Globus pallidus (tissue), 1 donor: ENCODE measurements around the gene BACH2.
"Not testable (repeated sequence)": the region's sequence is repeated elsewhere in the genome, so short reads cannot be mapped to it uniquely, and the experiment has no call there.

Experiments
- DNase-seq: peaks from one replicate; pipeline ENCODE4 v3.0.0-alpha.2; 2015; ENCODE audit warnings: low spot score

The BACH2 gene

GRCh38 chr6:90154755-90155470 lies 141.7 kb downstream of the BACH2 start:
- peak; percentile 40 for DNase-seq

- peak; percentile 32 for DNase-seq
Measured at GRCh38 chr6:90151576-90152422, 144.8 kb downstream of the BACH2 start.

DNA sequence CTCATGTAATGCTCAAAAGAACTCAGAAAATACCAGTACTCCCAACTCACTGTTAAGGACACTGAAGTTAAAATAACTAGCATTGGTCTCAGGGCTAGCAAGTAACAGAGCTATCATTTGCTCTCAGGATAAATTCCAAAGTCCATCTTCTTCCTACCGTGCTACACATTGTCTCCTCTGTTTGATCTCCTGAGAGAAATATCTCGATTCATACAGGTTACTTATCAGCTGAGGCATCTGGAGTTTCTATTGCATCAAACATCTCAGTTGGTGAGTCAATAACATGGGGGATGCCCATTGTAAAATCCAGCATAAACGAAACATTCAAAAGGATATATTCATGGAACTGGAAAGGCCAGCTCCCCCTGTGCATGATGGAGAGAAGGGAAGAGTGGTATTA lies 147.4 kb downstream of the BACH2 start:
- no peak for DNase-seq

GRCh38 chr6:90148867-90149266 lies 147.8 kb downstream of the BACH2 start:
- no peak for DNase-seq

- DNase-seq: peak; percentile 53
Measured at GRCh38 chr6:90146921-90147649, 149.6 kb downstream of the BACH2 start.

- DNase-seq: no peak
Measured at GRCh38 chr6:90146024-90146423, 150.6 kb downstream of the BACH2 start.

GRCh38 chr6:90144928-90145555 lies 151.6 kb downstream of the BACH2 start:
- no peak for DNase-seq

DNA sequence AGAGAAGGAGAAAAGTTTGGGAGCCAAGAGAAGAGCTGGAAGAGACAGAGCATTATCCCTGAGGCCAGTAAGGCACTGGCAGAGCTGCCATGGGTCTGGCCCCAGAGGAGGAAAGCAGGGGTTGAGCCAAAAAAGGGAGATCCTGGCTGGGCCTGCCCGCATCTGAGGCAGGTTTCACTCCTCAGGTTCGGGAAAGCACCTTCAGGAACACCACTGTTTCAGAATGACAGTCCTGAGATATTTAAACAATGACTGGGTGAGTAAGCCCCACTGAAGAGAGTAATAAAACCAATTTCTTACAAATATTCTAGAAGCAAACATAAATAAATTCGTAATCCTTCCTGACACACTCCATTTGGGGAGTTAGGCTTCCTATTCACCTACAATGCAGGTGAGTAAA lies 152.2 kb downstream of the BACH2 start:
- no peak for DNase-seq

DNA sequence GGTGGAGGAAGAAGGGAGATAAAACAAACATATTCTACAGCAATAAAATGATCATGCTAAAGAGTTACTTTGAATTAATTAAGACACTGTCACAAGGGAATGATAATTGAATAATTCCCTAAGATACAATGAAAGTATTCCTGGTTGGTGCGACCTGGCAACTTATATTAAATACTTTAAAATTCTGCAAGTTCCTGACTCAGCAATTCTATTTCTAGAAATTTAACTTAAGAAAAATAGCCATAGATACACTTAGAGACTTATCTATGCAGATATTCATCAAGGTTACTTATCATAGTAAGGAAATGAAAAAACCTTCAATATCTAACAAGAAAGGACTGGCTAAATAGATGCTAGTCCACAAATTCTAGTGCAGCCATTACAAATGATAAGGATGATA lies 156.0 kb downstream of the BACH2 start:
- DNase-seq: no peak

- no peak for DNase-seq
Measured at GRCh38 chr6:90139272-90139817, 157.3 kb downstream of the BACH2 start.

DNA sequence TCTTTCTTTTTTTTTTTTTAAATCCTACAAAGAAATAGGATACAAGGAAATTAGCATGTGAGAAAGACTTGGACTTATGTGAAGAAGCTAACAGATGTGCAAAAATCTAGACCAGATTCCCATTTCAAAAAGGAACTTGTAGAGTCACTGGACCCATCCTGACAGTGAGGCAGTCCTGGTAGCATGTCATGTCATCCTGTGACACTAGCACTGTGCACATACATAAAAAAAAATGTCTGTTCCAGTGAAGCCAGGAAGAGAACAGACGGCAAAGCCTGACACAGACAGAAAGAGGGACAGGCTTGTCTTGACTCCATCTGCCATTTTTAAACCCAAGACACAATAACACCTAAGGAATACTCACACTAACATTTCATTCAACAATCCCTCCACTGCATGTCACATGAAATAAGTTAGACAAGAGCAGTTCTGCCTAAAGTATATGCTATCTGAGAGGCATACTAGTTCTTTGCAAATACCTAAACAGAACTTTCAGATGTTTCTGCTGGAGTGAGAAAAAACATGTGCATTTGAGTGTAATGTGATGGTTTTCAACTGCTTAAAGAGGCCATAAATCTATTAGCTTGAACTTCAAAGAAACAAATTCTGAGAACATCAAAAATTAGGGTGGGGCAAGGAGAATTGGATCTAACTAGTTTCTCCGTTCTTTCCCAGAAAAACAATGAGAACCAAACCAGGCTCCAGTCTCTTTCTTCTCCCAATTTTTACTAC lies 159.6 kb downstream of the BACH2 start:
- DNase-seq: no peak

GRCh38 chr6:90136176-90136575 lies 160.5 kb downstream of the BACH2 start:
- no peak for DNase-seq

DNA sequence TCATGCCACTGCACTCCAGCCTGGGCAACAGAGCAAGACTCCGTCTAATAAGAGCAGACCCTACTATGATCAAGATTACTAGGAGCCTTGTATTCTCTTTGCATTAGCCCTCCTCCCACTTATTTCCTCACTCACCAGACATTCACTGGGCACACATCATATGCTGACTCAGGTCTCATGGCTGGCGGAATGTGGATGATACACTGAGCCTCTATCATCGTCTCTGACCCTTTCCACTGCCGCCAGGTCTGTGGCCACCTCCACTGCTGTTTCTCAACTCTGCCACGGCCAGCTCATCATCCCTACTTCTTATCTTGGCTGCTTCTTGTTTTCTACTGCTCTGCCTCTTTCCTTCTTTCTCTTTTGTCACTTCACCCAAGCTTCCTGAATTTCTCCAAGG lies 161.0 kb downstream of the BACH2 start:
- DNase-seq: no peak

DNA sequence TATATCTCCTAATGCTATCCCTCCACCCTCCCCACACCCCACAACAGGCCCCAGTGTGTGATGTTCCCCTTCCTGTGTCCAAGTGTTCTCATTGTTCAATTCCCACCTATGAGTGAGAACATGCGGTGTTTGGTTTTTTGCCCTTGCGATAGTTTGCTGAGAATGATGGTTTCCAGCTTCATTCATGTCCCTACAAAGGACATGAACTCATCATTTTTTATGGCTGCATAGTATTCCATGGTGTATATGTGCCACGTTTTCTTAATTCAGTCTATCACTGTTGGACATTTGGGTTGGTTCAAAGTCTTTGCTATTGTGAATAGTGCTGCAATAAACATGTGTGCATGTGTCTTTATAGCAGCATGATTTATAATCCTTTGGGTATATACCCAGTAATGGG lies 163.0 kb downstream of the BACH2 start:
- not testable (repeated sequence) for DNase-seq

- peak; percentile 59 for DNase-seq
Measured at GRCh38 chr6:90131614-90132423, 164.8 kb downstream of the BACH2 start.

- no peak for DNase-seq
Measured at GRCh38 chr6:90131125-90131524, 165.5 kb downstream of the BACH2 start.

GRCh38 chr6:90128687-90129086 lies 168.0 kb downstream of the BACH2 start:
- not testable (repeated sequence) for DNase-seq

DNA sequence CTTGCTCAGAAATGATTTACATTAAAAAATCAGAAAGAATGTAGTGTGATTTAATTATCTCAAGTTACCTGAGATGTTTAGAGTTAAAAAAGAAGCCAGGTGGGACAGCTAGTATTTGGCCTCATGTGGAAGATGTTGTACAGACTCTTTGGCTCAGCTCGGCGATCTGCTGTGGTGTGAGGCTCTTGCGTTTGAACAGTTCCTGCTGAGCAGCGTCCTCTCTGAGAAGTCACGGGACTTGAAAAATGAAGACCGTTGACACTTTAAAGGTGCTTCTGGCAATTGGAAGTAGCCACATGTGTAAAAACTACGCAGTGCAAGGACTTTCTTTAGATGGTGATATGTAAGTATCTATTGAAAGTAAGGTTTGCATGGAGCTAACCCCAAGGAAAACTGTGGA lies 169.0 kb downstream of the BACH2 start:
- DNase-seq: no peak

DNA sequence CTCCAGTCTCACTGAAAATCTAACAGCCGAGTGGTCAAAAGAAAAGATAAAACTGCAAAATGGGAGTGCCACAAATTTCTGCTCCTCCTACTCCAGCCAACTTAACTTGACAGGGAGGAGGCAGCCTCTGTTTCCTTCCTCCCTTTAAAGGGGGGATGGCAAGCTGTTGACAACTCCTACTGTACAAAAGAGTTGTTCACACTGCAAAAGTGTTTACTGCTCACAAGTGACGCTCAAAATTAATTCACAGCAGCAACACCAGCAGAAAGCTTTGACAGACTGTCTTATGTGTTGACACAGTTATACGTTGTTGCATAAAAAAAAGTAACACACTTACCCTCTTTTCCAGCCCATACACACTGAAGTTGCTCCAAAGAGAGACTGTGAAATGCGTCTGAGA lies 169.8 kb downstream of the BACH2 start:
- DNase-seq: no peak

- DNase-seq: no peak
Measured at GRCh38 chr6:90126181-90126580, 170.5 kb downstream of the BACH2 start.
